Myometrial cell (primary cell): ENCODE results near the gene GOLGA2. TPM values are rescaled to one million over a fixed set of nuclear protein-coding genes. Genes with fewer than 3 reads are reported as not detected.

Experiments used
- total RNA-seq: library from RNA; depleted of rRNA; stranded (reverse); fragments of >200 nt; gene quantifications from 2 replicates; pipeline ENCODE4 v1.2.3, GENCODE V29; 2015

Gene GOLGA2
- 101 and 105 TPM in 2 replicates for total RNA-seq

GRCh38 chr9:128275198-128276007 lies at the start of gene GOLGA2:
TSS of gene GOLGA2 (minus strand) at chr9:128276007. CDS start at chr9:128275976, 31 bp downstream.

GRCh38 chr9:128322404-128323211 lies 46.8 kb upstream of the GOLGA2 start, which contains the start of the genes COQ4 and TRUB2:
TSS of gene COQ4 (plus strand) at chr9:128322839. CDS start at chr9:128322859, 20 bp downstream.
TSS of gene TRUB2 (minus strand) at chr9:128322447. CDS start at chr9:128322408, 39 bp downstream.

GRCh38 chr9:128276008-128276573 lies 284 bp upstream of the GOLGA2 start, which contains the start of gene SWI5:
TSS of gene SWI5 (plus strand) at chr9:128276276.

Other genes starting within 250 kb of the GOLGA2 start
- gene NAIF1, start 208.7 kb downstream of the GOLGA2 start, total RNA-seq, result 9.2 and 14.4 TPM in 2 replicates
- gene SLC25A25, start 207.8 kb downstream of the GOLGA2 start, total RNA-seq, result 20.2 and 21.1 TPM in 2 replicates
- 56.7 and 90.5 TPM in 2 replicates for gene PTGES2, start 148.3 kb downstream of the GOLGA2 start, total RNA-seq
- not detected in 2 replicates for gene LCN2, start 126.6 kb downstream of the GOLGA2 start, total RNA-seq
- 256 and 309 TPM in 2 replicates for gene BBLN, start 115.7 kb downstream of the GOLGA2 start, total RNA-seq
- gene CIZ1, start 84.4 kb downstream of the GOLGA2 start, total RNA-seq, result 45.0 and 49.4 TPM in 2 replicates
- gene DNM1, start 72.6 kb downstream of the GOLGA2 start, total RNA-seq, result 1.4 and 5.2 TPM in 2 replicates
- 57.1 and 57.4 TPM in 2 replicates for gene SWI5, start 269 bp upstream of the GOLGA2 start, total RNA-seq
- 14.0 and 23.9 TPM in 2 replicates for gene TRUB2, start 46.4 kb upstream of the GOLGA2 start, total RNA-seq
- gene COQ4, start 46.8 kb upstream of the GOLGA2 start, total RNA-seq, result 51.6 and 57.2 TPM in 2 replicates
- 16.1 and 19.9 TPM in 2 replicates for gene SLC27A4, start 64.5 kb upstream of the GOLGA2 start, total RNA-seq
- 40.6 and 45.3 TPM in 2 replicates for gene URM1, start 95.4 kb upstream of the GOLGA2 start, total RNA-seq
- gene CERCAM, start 144.8 kb upstream of the GOLGA2 start, total RNA-seq, result 177 and 187 TPM in 2 replicates
- gene ODF2, start 180.0 kb upstream of the GOLGA2 start, total RNA-seq, result 49.6 and 57.4 TPM in 2 replicates
- gene GLE1, start 228.7 kb upstream of the GOLGA2 start, total RNA-seq, result 30.0 and 35.1 TPM in 2 replicates